OCI-LY3 (cell line): ENCODE measurements around the gene ANKRD11.

ENCODE experiments used
- EZH2phosphoT487 ChIP-seq: fragments of 200-600 bp; shearing (Covaris generic); IDR thresholded peaks from 2 replicates; pipeline ENCODE4 v1.6.1; 2018; ENCODE audit warnings: antibody characterized with exemption, mixed run types, low read depth
- TF ChIP-seq, protein P1 (sequence below): fragments of 200-600, 300-600 bp; sonication (generic); IDR thresholded peaks from 2 replicates; pipeline ENCODE4 v1.5.1; 2014; ENCODE audit warnings: antibody characterized with exemption, low read length, low read depth

DNA sequence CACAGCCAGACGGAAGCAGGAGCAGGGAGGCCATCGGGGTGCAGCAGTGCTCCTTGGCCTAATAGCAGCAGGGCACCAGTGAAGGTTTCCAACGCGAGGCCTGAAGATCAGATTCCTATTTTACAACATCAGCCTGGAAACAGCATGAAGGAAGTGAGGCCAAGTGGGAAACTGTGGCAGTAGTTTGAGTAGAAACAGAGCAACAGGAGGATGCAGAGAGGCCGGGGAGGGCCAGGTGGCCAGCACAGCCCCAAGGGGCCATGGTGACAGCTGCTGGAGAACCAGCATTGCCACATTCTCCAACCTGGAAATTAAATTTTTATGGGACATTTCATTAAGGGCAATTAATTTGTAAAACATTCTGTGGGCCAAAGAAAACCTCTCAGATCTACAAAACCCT lies 3.4 kb upstream of the ANKRD11 start:
- TF ChIP-seq, protein P1, sequence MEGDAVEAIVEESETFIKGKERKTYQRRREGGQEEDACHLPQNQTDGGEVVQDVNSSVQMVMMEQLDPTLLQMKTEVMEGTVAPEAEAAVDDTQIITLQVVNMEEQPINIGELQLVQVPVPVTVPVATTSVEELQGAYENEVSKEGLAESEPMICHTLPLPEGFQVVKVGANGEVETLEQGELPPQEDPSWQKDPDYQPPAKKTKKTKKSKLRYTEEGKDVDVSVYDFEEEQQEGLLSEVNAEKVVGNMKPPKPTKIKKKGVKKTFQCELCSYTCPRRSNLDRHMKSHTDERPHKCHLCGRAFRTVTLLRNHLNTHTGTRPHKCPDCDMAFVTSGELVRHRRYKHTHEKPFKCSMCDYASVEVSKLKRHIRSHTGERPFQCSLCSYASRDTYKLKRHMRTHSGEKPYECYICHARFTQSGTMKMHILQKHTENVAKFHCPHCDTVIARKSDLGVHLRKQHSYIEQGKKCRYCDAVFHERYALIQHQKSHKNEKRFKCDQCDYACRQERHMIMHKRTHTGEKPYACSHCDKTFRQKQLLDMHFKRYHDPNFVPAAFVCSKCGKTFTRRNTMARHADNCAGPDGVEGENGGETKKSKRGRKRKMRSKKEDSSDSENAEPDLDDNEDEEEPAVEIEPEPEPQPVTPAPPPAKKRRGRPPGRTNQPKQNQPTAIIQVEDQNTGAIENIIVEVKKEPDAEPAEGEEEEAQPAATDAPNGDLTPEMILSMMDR, result no peak
- no peak for TF ChIP-seq EZH2phosphoT487
